GM21529 (cell line): ENCODE measurements around the gene PTMS.

ENCODE experiments used
- ATAC-seq: cut with Tn5 transposase; IDR thresholded peaks from one replicate; pipeline ENCODE4 v1.9.1; 2021; ENCODE audit not compliant: unreplicated experiment

Gene PTMS

GRCh38 chr12:6752167-6752920 is 13.8 kb upstream of the PTMS start:
- ATAC-seq = no peak

GRCh38 chr12:6752921-6753771 is 13.0 kb upstream of the PTMS start, which contains the start of gene MLF2:
Gene MLF2, minus strand, starts transcription at chr12:6753141. Its CDS starts 807 bp downstream, at chr12:6752334.
- peak; percentile 90 for ATAC-seq

GRCh38 chr12:6753772-6754356 is 12.3 kb upstream of the PTMS start:
- ATAC-seq = no peak

- no peak for ATAC-seq
Measured at GRCh38 chr12:6754411-6754810, 11.8 kb upstream of the PTMS start.

GRCh38 chr12:6757028-6757690 is 9.0 kb upstream of the PTMS start:
- ATAC-seq = no peak

- no peak for ATAC-seq
Measured at GRCh38 chr12:6758506-6759095, 7.6 kb upstream of the PTMS start.

- ATAC-seq = no peak
Measured at GRCh38 chr12:6759741-6760140, 6.4 kb upstream of the PTMS start.

GRCh38 chr12:6763380-6763779 is 2.8 kb upstream of the PTMS start:
- ATAC-seq = no peak

GRCh38 chr12:6764011-6764828 is 1.9 kb upstream of the PTMS start:
- ATAC-seq = peak; percentile 81

GRCh38 chr12:6765048-6765633 is 1.0 kb upstream of the PTMS start:
- ATAC-seq = no peak

- peak; percentile 49 for ATAC-seq
Measured at GRCh38 chr12:6766651-6767349, 637 bp downstream of the PTMS start.

GRCh38 chr12:6767353-6768319 is 1.5 kb downstream of the PTMS start:
- no peak for ATAC-seq

- ATAC-seq = no peak
Measured at GRCh38 chr12:6768437-6768914, 2.3 kb downstream of the PTMS start.

- ATAC-seq = no peak
Measured at GRCh38 chr12:6768990-6769389, 2.8 kb downstream of the PTMS start.

- no peak for ATAC-seq
Measured at GRCh38 chr12:6769666-6770065, 3.5 kb downstream of the PTMS start.

- no peak for ATAC-seq
Measured at GRCh38 chr12:6770094-6770493, 3.9 kb downstream of the PTMS start.

- no peak for ATAC-seq
Measured at GRCh38 chr12:6770600-6770999, 4.4 kb downstream of the PTMS start.

- ATAC-seq = no peak
Measured at GRCh38 chr12:6771091-6771495, 4.9 kb downstream of the PTMS start.
